Measurements from ENCODE around the gene KRT5. TPM values are rescaled to one million over a fixed set of nuclear protein-coding genes. Genes with fewer than 3 reads are reported as not detected.
A peak's percentile ranks its signal among the peaks of the same experiment; 100 is the strongest.

The KRT5 gene
- not detected in 2 replicates for total RNA-seq (ENCODE audit: low replicate concordance)

- H3K4me3 ChIP-seq (ENCODE audit: low read depth, low read length): no peak within 1 kb of the TSS
- no peak for TF ChIP-seq CTCF (IDR thresholded peaks at IDR 0.05; ENCODE audit: insufficient read depth, low read length)
- DNase-seq (ENCODE audit: low read depth): no peak
These were observed at the start of gene KRT5 for GRCh38 chr12:52519826-52520662. TSS of gene KRT5 (minus strand) at chr12:52520394. CDS start at chr12:52520296, 98 bp downstream.

DNA sequence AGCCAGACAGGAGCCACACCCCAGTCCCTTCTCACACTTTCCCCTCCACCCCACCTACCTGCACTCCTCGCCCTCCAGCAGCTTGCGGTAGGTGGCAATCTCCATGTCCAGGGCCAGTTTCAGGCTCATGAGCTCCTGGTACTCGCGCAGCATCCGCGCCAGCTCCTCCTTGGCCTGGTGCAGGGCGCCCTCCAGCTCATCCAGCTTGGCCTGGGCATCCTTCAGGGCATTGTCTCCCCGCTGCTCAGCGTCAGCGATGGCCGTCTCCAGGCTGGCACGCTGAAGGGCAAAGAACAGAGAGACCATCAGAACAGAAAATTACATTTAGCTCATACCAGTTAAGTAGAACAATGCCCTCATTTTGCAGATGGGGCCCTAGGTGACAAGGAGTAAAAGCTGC is 47.9 kb upstream of the KRT5 start:
- H3K4me3 ChIP-seq (ENCODE audit: low read depth, low read length): no peak overlapping the region
- TF ChIP-seq CTCF (IDR thresholded peaks at IDR 0.05; ENCODE audit: insufficient read depth, low read length): no peak
- no peak for DNase-seq (ENCODE audit: low read depth)

- H3K4me3 ChIP-seq (ENCODE audit: low read depth, low read length): no peak overlapping the region
- DNase-seq (ENCODE audit: low read depth): no peak
- no peak for TF ChIP-seq CTCF (IDR thresholded peaks at IDR 0.05; ENCODE audit: insufficient read depth, low read length)
These were observed 46.7 kb upstream of the KRT5 start for GRCh38 chr12:52566847-52567291.

- no peak overlapping the region for H3K4me3 ChIP-seq (ENCODE audit: low read depth, low read length)
- TF ChIP-seq CTCF (IDR thresholded peaks at IDR 0.05; ENCODE audit: insufficient read depth, low read length): no peak
- no peak for DNase-seq (ENCODE audit: low read depth)
These were observed 44.4 kb upstream of the KRT5 start for GRCh38 chr12:52564582-52564981.

DNA sequence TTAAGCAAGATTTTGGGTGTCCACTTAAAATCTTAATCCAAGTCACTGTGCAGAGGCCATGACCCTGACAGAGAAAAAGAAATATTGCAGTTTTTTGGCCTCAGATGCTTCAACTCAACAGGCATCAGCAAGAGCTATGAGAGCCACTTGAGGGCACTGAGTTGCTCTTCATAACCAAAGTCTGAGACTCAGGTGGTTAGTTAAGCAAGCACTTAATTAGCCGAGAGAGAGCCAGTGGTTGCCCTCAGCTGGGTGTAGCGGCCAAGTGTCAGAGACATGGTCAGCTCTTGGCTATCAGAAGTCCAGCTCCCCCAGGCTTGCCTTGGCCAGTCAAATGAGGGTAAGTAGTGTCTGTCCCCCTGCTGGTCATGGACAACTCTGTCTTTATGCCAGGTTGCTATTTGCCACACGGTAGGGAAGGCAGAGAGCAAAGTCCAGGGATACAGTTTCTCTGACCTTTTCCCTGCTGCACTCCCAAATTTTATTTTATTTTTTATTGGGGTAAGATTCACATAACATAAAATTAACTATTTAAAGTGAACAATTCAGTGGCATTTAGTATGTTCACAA is 41.8 kb upstream of the KRT5 start:
- no peak overlapping the region for H3K4me3 ChIP-seq (ENCODE audit: low read depth, low read length)
- TF ChIP-seq CTCF (IDR thresholded peaks at IDR 0.05; ENCODE audit: insufficient read depth, low read length): peak; percentile 15
- DNase-seq (ENCODE audit: low read depth): no peak

GRCh38 chr12:52559979-52560378 is 39.8 kb upstream of the KRT5 start:
- TF ChIP-seq CTCF (IDR thresholded peaks at IDR 0.05; ENCODE audit: insufficient read depth, low read length): no peak
- H3K4me3 ChIP-seq (ENCODE audit: low read depth, low read length): no peak overlapping the region
- DNase-seq (ENCODE audit: low read depth): no peak

All from fibroblast of the aortic adventitia (primary cell).